Measurements from ENCODE around the gene VN1R4.
"Not testable (repeated sequence)": the region's sequence is repeated elsewhere in the genome, so short reads cannot be mapped to it uniquely, and the experiment has no call there.

Gene VN1R4

DNA sequence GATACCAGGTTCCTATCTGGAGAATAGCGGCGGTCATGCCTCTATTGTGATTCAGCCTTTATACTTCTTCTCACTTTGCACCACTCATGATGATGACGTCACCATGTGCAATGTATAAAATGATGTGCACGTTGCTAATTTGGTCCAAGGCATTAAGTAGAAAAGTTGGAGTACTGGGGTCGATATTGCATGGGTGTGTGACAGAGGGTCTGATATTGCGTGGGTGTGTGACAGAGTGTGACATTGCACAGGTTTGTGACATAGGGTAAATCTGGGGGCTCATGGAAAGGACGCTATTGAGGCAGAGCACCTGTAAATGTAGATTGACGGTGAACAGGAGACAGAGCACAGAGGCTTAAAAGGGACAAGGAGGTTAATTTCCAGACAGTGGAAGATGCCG, 4.5 kb upstream of the VN1R4 start:
- Histone ChIP-seq H3K9ac (ENCODE audit: low read length in 5 of 5) (no peak overlapping the region), H3K27ac (ENCODE audit: low read depth, low read length) (no peak overlapping the region), H3K27me3 (ENCODE audit: control insufficient read depth in 5 of 5, insufficient read depth in 4 of 5, low read length in 5 of 5) (peaks cover 0 to 10% (median 3%) of the 10 kb centered on the region in 5 donors), H3K9me3 (ENCODE audit: control insufficient read depth in 5 of 5, low read length in 5 of 5) (peaks cover 0 to 20% (median 10%) of the 10 kb centered on the region in 5 donors), H3K4me1 (ENCODE audit: control insufficient read depth in 5 of 5, insufficient read depth in 5 of 5, low read length in 5 of 5) (no peaks in the 10 kb centered on the region), H3K36me3 (ENCODE audit: control insufficient read depth in 5 of 5, insufficient read depth in 5 of 5, low read length in 5 of 5) (no peaks in the 10 kb centered on the region), H3K4me3 (ENCODE audit: low read depth in 1 of 5, low read length in 5 of 5) (no peak overlapping the region)

DNA sequence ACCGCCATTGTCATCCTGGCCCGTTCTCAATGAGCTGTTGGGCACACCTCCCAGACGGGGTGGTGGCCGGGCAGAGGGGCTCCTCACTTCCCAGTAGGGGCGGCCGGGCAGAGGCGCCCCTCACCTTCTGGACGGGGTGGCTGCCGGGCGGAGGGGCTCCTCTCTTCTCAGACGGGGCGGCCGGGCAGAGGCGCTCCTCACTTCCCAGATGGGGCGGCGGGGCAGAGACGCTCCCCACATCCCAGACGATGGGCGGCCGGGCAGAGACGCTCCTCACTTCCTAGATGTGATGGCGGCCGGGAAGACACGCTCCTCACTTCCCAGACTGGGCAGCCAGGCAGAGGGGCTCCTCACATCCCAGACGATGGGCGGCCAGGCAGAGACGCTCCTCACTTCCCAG, 2.3 kb upstream of the VN1R4 start:
- not testable (repeated sequence) for H3K4me3 ChIP-seq (ENCODE audit: low read depth in 1 of 5, low read length in 5 of 5); H3K9ac ChIP-seq (ENCODE audit: low read length in 5 of 5)

DNA sequence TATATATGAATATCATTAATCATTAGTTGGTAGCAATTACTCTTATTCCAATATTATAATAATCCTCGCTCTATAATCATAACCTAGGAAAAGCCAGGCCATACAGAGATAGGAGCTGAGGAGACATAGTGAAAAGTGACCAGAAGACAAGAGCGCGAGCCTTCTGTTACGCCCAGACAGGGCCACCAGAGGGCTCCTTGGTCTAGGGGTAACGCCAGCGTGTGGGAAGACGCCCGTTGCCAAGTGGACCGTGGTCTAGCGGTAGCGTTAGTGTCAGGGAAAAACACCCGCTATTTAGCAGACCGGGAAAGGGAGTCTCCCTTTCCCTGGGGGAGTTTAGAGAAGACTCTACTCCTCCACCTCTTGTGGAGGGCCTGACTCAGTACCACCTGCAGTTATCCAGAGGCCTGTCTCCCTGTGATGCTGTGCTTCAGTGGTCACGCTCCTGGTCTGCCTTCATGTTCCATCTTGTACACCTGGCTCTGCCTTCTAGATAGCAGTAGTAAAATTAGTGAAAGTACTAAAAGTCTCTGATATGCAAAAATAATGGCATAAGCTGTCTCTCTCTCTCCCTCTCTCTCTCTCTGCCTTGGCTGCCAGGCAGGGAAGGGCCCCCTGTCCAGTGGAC, 9.7 kb downstream of the VN1R4 start, which contains the start of gene VN1R2:
TSS of gene VN1R2 (plus strand) at position 578 of the 628 bp plus-strand sequence. CDS start 84 bp downstream, outside the sequence.
- not testable (repeated sequence) for H3K27ac ChIP-seq (ENCODE audit: low read depth, low read length); H3K9ac ChIP-seq (ENCODE audit: low read length in 5 of 5); H3K4me3 ChIP-seq (ENCODE audit: low read depth in 1 of 5, low read length in 5 of 5); H3K36me3 ChIP-seq (ENCODE audit: control insufficient read depth in 5 of 5, insufficient read depth in 5 of 5, low read length in 5 of 5); H3K27me3 ChIP-seq (ENCODE audit: control insufficient read depth in 5 of 5, insufficient read depth in 4 of 5, low read length in 5 of 5)
- H3K4me1 ChIP-seq (ENCODE audit: control insufficient read depth in 5 of 5, insufficient read depth in 5 of 5, low read length in 5 of 5), result peaks cover 0 to 13% (median 12%) of the 10 kb centered on the region in 5 donors
- peaks cover 0 to 10% (median 5%) of the 10 kb centered on the region in 5 donors for H3K9me3 ChIP-seq (ENCODE audit: control insufficient read depth in 5 of 5, low read length in 5 of 5)

More for the DNA sequence above, 2.3 kb upstream of the VN1R4 start:
- not testable (repeated sequence) for H3K27me3 ChIP-seq (ENCODE audit: control insufficient read depth in 5 of 5, insufficient read depth in 4 of 5, low read length in 5 of 5); H3K36me3 ChIP-seq (ENCODE audit: control insufficient read depth in 5 of 5, insufficient read depth in 5 of 5, low read length in 5 of 5); H3K27ac ChIP-seq (ENCODE audit: low read depth, low read length); H3K4me1 ChIP-seq (ENCODE audit: control insufficient read depth in 5 of 5, insufficient read depth in 5 of 5, low read length in 5 of 5)
- H3K9me3 ChIP-seq (ENCODE audit: control insufficient read depth in 5 of 5, low read length in 5 of 5), result peaks cover 0 to 15% (median 11%) of the 10 kb centered on the region in 5 donors

DNA sequence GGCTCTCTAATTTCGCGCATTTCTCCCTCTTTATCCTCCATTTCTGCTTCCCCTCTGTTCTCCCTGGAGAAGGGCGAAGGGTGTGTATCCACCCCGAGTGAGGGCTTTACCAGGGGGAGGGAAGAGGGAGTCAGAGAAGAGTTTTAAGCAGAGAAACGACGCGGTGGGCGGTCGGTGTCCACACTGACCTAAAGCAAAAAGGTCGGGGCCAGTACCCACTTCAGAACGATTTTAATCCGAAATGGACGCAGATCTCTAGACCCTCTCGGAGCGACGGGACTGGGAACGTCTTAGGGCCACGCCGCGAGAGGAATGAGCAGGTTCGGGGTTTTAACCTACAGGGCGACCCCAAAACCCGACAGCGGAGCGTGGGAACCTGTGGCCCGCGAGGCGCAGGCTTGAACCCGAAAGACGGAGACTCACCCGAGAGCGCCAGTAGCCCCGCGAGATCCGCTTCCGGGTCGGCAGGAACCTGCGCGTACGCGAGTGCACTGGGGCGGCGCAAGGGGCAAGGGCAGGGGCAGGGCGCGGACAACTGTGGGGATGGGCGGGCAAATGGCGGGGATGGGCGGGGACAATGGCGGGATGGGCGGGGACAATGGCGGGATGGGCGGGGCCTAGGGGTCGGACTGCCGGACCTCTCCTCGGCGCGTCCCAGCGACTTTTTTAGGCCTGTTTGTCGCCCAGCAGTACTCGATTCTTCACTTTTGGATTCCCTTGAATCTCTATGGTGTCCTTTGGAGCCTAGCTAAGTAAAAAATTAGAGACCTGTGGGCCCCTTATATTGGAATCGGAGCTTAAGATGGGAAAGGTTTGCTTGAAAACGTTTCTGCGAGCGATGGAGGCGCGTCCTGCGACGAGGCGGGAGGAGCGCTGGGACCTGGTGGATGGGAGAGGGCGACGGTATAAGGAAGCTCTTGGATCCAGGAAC, 12.8 kb downstream of the VN1R4 start, which contains the start of gene ZNF677:
TSS of gene ZNF677 (minus strand) at position 463 of the 931 bp plus-strand sequence. CDS start 3,323 bp downstream, outside the sequence.
- H3K27ac ChIP-seq (ENCODE audit: low read depth, low read length), result peak within 1 kb of the TSS; percentile 77
- peak within 1 kb of the TSS; percentile 73 to 92 (median 80) for H3K9ac ChIP-seq (ENCODE audit: low read length in 5 of 5)
- H3K27me3 ChIP-seq (ENCODE audit: control insufficient read depth in 5 of 5, insufficient read depth in 4 of 5, low read length in 5 of 5), result no peaks in the 10 kb centered on the region
- H3K36me3 ChIP-seq (ENCODE audit: control insufficient read depth in 5 of 5, insufficient read depth in 5 of 5, low read length in 5 of 5), result peaks cover 24 to 29% (median 26%) of the 10 kb centered on the region in 5 donors
- H3K9me3 ChIP-seq (ENCODE audit: control insufficient read depth in 5 of 5, low read length in 5 of 5), result peaks cover 8 to 26% (median 13%) of the 10 kb centered on the region in 5 donors
- peak within 1 kb of the TSS; percentile 92 to 99 (median 93) for H3K4me3 ChIP-seq (ENCODE audit: low read depth in 1 of 5, low read length in 5 of 5)
- H3K4me1 ChIP-seq (ENCODE audit: control insufficient read depth in 5 of 5, insufficient read depth in 5 of 5, low read length in 5 of 5), result peaks cover 0 to 13% (median 12%) of the 10 kb centered on the region in 5 donors

GRCh38 chr19:53246498-53246897, 21.0 kb downstream of the VN1R4 start:
- Histone ChIP-seq H3K36me3 (ENCODE audit: control insufficient read depth in 5 of 5, insufficient read depth in 5 of 5, low read length in 5 of 5) (peaks cover 52 to 72% (median 58%) of the 10 kb centered on the region in 5 donors), H3K27ac (ENCODE audit: low read depth, low read length) (no peak overlapping the region), H3K9me3 (ENCODE audit: control insufficient read depth in 5 of 5, low read length in 5 of 5) (peaks cover 58 to 86% (median 68%) of the 10 kb centered on the region in 5 donors), H3K4me1 (ENCODE audit: control insufficient read depth in 5 of 5, insufficient read depth in 5 of 5, low read length in 5 of 5) (no peaks in the 10 kb centered on the region), H3K9ac (ENCODE audit: low read length in 5 of 5) (no peak overlapping the region), H3K4me3 (ENCODE audit: low read depth in 1 of 5, low read length in 5 of 5) (peak overlapping the region in 3 of 5 donors; percentile 7 to 41 (median 26)), H3K27me3 (ENCODE audit: control insufficient read depth in 5 of 5, insufficient read depth in 4 of 5, low read length in 5 of 5) (no peaks in the 10 kb centered on the region)

DNA sequence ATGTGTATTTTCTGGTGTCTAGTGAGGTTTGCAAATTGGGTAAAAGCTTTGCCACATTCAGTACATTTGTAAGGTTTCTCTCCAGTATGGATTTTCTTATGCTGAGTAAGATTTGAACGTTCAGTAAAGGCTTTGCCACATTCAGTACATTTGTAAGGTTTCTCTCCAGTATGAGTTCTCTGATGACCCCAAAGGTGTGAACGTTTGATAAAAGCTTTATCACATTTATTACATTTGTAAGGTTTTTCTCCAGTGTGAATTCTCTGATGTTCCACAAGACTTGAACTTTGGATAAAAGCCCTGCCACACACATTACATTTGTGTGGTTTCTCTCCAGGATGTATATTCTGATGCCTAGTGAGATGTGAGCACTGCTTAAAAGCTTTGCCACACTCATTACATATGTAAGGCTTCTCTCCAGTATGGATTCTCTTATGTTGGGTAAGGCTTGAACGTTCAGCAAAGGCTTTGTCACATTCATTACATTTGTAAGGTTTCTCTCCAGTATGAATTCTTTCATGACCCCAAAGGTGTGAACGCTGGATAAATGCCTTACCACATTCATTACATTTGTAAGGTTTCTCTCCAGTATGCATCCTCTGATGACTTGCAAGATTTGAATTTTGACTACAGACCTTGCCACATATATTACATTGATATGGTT, 30.3 kb downstream of the VN1R4 start:
- H3K9ac ChIP-seq (ENCODE audit: low read length in 5 of 5), result no peak overlapping the region
- no peaks in the 10 kb centered on the region for H3K27me3 ChIP-seq (ENCODE audit: control insufficient read depth in 5 of 5, insufficient read depth in 4 of 5, low read length in 5 of 5)
- H3K36me3 ChIP-seq (ENCODE audit: control insufficient read depth in 5 of 5, insufficient read depth in 5 of 5, low read length in 5 of 5), result peaks cover 39 to 48% (median 43%) of the 10 kb centered on the region in 5 donors
- H3K4me3 ChIP-seq (ENCODE audit: low read depth in 1 of 5, low read length in 5 of 5), result peak overlapping the region in 4 of 5 donors; percentile 43 to 55 (median 45)
- no peak overlapping the region for H3K27ac ChIP-seq (ENCODE audit: low read depth, low read length)
- no peaks in the 10 kb centered on the region for H3K4me1 ChIP-seq (ENCODE audit: control insufficient read depth in 5 of 5, insufficient read depth in 5 of 5, low read length in 5 of 5)
- peaks cover 81 to 97% (median 94%) of the 10 kb centered on the region in 5 donors for H3K9me3 ChIP-seq (ENCODE audit: control insufficient read depth in 5 of 5, low read length in 5 of 5)

DNA sequence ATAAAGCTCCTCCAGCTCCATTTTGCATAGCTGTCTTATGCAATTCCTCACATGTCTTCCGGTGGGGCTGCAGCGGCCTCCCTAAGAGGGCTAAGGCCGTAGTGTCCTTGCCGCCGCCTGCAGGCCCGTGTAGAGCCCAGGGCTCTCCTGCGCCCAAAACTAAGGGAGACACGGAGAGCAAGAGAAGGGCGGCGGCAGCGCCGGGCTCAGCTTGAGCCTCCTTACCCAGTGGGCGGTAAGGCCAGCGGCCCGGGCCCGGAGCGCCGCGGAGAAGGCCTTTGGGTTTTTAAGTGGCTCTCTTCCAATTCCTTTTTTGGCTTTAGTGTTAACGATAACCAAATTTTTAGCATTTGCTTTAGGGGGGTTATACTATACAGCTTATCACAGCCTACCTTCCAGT, 42.9 kb downstream of the VN1R4 start:
- no peak overlapping the region for H3K27ac ChIP-seq (ENCODE audit: low read depth, low read length)
- peaks cover 0 to 1% (median 0%) of the 10 kb centered on the region in 5 donors for H3K36me3 ChIP-seq (ENCODE audit: control insufficient read depth in 5 of 5, insufficient read depth in 5 of 5, low read length in 5 of 5)
- H3K9me3 ChIP-seq (ENCODE audit: control insufficient read depth in 5 of 5, low read length in 5 of 5), result peaks cover 23 to 77% (median 59%) of the 10 kb centered on the region in 5 donors
- H3K9ac ChIP-seq (ENCODE audit: low read length in 5 of 5), result no peak overlapping the region
- H3K4me3 ChIP-seq (ENCODE audit: low read depth in 1 of 5, low read length in 5 of 5), result peak overlapping the region in 1 of 5 donors; percentile 22
- no peaks in the 10 kb centered on the region for H3K4me1 ChIP-seq (ENCODE audit: control insufficient read depth in 5 of 5, insufficient read depth in 5 of 5, low read length in 5 of 5)
- no peaks in the 10 kb centered on the region for H3K27me3 ChIP-seq (ENCODE audit: control insufficient read depth in 5 of 5, insufficient read depth in 4 of 5, low read length in 5 of 5)

- H3K4me1 ChIP-seq (ENCODE audit: control insufficient read depth in 5 of 5, insufficient read depth in 5 of 5, low read length in 5 of 5); H3K36me3 ChIP-seq (ENCODE audit: control insufficient read depth in 5 of 5, insufficient read depth in 5 of 5, low read length in 5 of 5); H3K9ac ChIP-seq (ENCODE audit: low read length in 5 of 5); H3K4me3 ChIP-seq (ENCODE audit: low read depth in 1 of 5, low read length in 5 of 5); H3K27me3 ChIP-seq (ENCODE audit: control insufficient read depth in 5 of 5, insufficient read depth in 4 of 5, low read length in 5 of 5); H3K27ac ChIP-seq (ENCODE audit: low read depth, low read length): not testable (repeated sequence)
- H3K9me3 ChIP-seq (ENCODE audit: control insufficient read depth in 5 of 5, low read length in 5 of 5), result peaks cover 17 to 82% (median 60%) of the 10 kb centered on the region in 5 donors
Observed at GRCh38 chr19:53222716-53223115, 44.8 kb downstream of the VN1R4 start.

All from subcutaneous abdominal adipose tissue (tissue), 5 donors.